Stimulated activated CD4-positive, alpha-beta T cell treated with anti-CD3 and anti-CD28 coated beads, Interleukin-15, amount 100 ng/mL, for 24 hours (primary cell): Measurements from ENCODE around the gene ITSN2.
"Not testable (repeated sequence)": the region's sequence is repeated elsewhere in the genome, so short reads cannot be mapped to it uniquely, and the experiment has no call there.

Experiments used
- DNase-seq: peaks from one replicate; pipeline ENCODE4 v3.0.0-alpha.2; 2020

The ITSN2 gene

GRCh38 chr2:24362253-24362652 lies 1.9 kb upstream of the ITSN2 start:
- DNase-seq = no peak

- DNase-seq = no peak
Observed at GRCh38 chr2:24360963-24361330, 611 bp upstream of the ITSN2 start.

GRCh38 chr2:24359129-24360049 lies 947 bp downstream of the ITSN2 start:
- peak; percentile 72 for DNase-seq

- DNase-seq = not testable (repeated sequence)
Observed at GRCh38 chr2:24357767-24358166, 2.6 kb downstream of the ITSN2 start.

GRCh38 chr2:24357115-24357514 lies 3.2 kb downstream of the ITSN2 start:
- not testable (repeated sequence) for DNase-seq

GRCh38 chr2:24354957-24355356 lies 5.4 kb downstream of the ITSN2 start:
- no peak for DNase-seq

GRCh38 chr2:24354395-24354794 lies 5.9 kb downstream of the ITSN2 start:
- no peak for DNase-seq

GRCh38 chr2:24353973-24354372 lies 6.4 kb downstream of the ITSN2 start:
- DNase-seq = no peak

GRCh38 chr2:24353364-24353763 lies 7.0 kb downstream of the ITSN2 start:
- DNase-seq = no peak

- DNase-seq = no peak
Observed at GRCh38 chr2:24352664-24353063, 7.7 kb downstream of the ITSN2 start.

- DNase-seq = no peak
Observed at GRCh38 chr2:24351981-24352380, 8.4 kb downstream of the ITSN2 start.

GRCh38 chr2:24351627-24351938 lies 8.8 kb downstream of the ITSN2 start:
- no peak for DNase-seq

GRCh38 chr2:24350826-24351626 lies 9.3 kb downstream of the ITSN2 start:
- no peak for DNase-seq

GRCh38 chr2:24349097-24349496 lies 11.2 kb downstream of the ITSN2 start:
- no peak for DNase-seq

- DNase-seq = no peak
Observed at GRCh38 chr2:24345937-24346336, 14.4 kb downstream of the ITSN2 start.

- no peak for DNase-seq
Observed at GRCh38 chr2:24343225-24343882, 17.0 kb downstream of the ITSN2 start.

GRCh38 chr2:24342110-24342910 lies 18.0 kb downstream of the ITSN2 start:
- DNase-seq = no peak

GRCh38 chr2:24339856-24340262 lies 20.5 kb downstream of the ITSN2 start:
- DNase-seq = no peak

GRCh38 chr2:24339098-24339497 lies 21.2 kb downstream of the ITSN2 start:
- not testable (repeated sequence) for DNase-seq

GRCh38 chr2:24337890-24338289 lies 22.4 kb downstream of the ITSN2 start:
- no peak for DNase-seq

- DNase-seq = no peak
Observed at GRCh38 chr2:24336811-24337210, 23.5 kb downstream of the ITSN2 start.

- no peak for DNase-seq
Observed at GRCh38 chr2:24334245-24334633, 26.1 kb downstream of the ITSN2 start.
